ENCODE data around the gene DOC2B. TPM values are rescaled to one million over a fixed set of nuclear protein-coding genes. Genes with fewer than 3 reads are reported as not detected.

The DOC2B gene
- total RNA-seq, 2 donors from 2014 or later, result 1.4 to 2.6 TPM

DNA sequence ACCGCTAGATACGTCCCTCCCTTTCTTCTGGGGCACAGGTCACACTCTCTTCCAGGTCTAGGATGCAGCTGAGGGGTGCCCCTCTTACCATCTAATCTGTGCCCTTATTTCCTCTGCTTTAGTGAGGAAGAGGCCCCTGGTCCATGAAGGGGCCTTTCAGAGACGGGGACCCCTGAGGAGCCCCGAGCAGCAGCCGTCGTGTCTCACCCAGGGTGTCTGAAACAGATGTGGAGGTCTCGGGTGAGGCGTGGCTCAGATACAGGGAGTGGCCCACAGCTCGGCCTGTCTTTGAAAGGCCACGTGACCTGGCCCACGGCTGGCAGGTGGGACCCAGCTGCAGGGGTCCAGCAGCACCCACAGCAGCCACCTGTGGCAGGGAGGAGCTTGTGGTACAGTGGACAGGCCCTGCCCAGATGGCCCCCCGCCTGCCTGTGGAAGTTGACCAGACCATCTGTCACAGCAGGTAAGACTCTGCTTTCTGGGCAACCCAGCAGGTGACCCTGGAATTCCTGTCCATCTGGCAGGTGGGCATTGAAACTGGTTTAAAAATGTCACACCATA lies 28.5 kb downstream of the DOC2B start:
- no peak for TF ChIP-seq CTCF (conservative IDR thresholded peaks at IDR 0.05)
- no peaks in the 10 kb centered on the region for H3K9me3 Mint-ChIP-seq
- Histone ChIP-seq H3K4me3 (ENCODE audit: low read length) (no peak overlapping the region), H3K27ac (ENCODE audit: low read depth, low read length) (no peak overlapping the region), H3K9ac (ENCODE audit: extremely low read depth, low read length, poor library complexity, severe bottlenecking) (no peak overlapping the region), H3K27me3 (ENCODE audit: control insufficient read depth, insufficient read depth, low read length, poor library complexity, severe bottlenecking) (no peaks in the 10 kb centered on the region), H3K4me1 (ENCODE audit: control insufficient read depth, insufficient read depth, low read length) (no peaks in the 10 kb centered on the region), H3K9me3 (ENCODE audit: control insufficient read depth, low read length) (no peaks in the 10 kb centered on the region), H3K36me3 (ENCODE audit: control insufficient read depth, insufficient read depth, low read length) (no peaks in the 10 kb centered on the region)
- no peaks in the 10 kb centered on the region for H3K36me3 Mint-ChIP-seq (ENCODE audit: low read depth)
- no peak overlapping the region for H3K27ac Mint-ChIP-seq
- 93% methylated on average over 4 to 12 of the region's 12 CpGs for WGBS, 2 experiments (ENCODE audit: insufficient coverage in 1 of 2, insufficient read length in 1 of 2)
- H3K4me3 Mint-ChIP-seq, result no peak overlapping the region
- H3K4me1 Mint-ChIP-seq, result no peaks in the 10 kb centered on the region
- H3K27me3 Mint-ChIP-seq (ENCODE audit: insufficient read depth), result no peaks in the 10 kb centered on the region
- DNase-seq, result no peak

DNA sequence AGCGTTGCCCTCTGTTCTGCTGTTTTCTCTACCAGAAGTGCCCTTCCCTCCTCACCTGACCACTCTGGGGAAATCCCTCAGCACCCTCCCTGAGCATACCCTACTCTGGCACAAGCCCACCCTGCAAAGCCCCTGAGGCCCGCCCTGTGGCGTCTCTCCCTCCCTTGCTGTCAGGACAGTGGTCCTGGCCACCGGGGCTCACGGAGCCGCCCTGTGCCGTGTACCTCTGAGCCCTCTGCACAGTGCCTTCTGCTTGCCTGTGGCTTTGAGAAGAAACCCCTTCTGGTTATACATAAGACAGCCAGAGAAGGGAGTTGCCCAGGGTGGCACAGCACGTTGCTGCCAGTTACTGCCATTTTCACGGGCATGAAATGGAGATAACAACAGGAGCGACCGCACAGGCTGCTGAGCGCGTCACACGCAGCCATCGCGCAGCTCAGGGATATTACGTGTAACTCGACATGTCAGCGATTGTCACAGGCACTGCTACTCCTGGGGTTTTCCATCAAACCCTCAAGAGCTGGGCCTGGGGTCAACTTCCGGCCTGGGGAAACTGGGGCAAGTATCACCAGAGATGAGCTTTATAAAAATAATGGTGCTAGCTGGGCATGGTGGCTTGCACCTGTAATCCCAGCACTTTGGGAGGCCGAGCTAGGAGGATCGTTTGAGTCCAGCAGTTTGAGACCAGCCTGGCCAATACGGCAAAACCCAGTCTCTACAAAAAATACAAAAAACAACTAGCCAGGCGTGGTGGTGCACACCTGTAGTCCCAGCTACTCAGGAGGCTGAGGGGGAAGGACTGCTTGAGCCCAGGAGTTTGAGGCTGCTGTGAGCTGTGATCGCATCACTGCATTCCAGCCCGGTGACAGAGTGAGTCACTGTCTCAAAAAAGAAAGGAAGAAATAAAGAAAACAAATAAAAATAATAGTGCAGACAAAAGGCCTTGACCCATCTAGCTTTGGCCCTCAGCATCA lies 29.3 kb downstream of the DOC2B start:
- no peak for DNase-seq
- no peak for TF ChIP-seq CTCF (conservative IDR thresholded peaks at IDR 0.05)
- H3K27ac ChIP-seq (ENCODE audit: low read depth, low read length), result no peak overlapping the region
- 82 to 83% methylated on average over 24 to 26 of the region's 26 CpGs for WGBS, 2 experiments (ENCODE audit: insufficient coverage in 1 of 2, insufficient read length in 1 of 2)
- no peaks in the 10 kb centered on the region for H3K36me3 Mint-ChIP-seq (ENCODE audit: low read depth)
- H3K4me1 Mint-ChIP-seq, result no peaks in the 10 kb centered on the region
- no peaks in the 10 kb centered on the region for H3K4me1 ChIP-seq (ENCODE audit: control insufficient read depth, insufficient read depth, low read length)
- no peak overlapping the region for H3K9ac ChIP-seq (ENCODE audit: extremely low read depth, low read length, poor library complexity, severe bottlenecking)
- no peak overlapping the region for H3K4me3 Mint-ChIP-seq
- no peak overlapping the region for H3K4me3 ChIP-seq (ENCODE audit: low read length)
- H3K36me3 ChIP-seq (ENCODE audit: control insufficient read depth, insufficient read depth, low read length), result no peaks in the 10 kb centered on the region
- no peaks in the 10 kb centered on the region for H3K9me3 Mint-ChIP-seq
- no peaks in the 10 kb centered on the region for H3K27me3 ChIP-seq (ENCODE audit: control insufficient read depth, insufficient read depth, low read length, poor library complexity, severe bottlenecking)
- no peaks in the 10 kb centered on the region for H3K27me3 Mint-ChIP-seq (ENCODE audit: insufficient read depth)
- H3K27ac Mint-ChIP-seq, result no peak overlapping the region
- no peaks in the 10 kb centered on the region for H3K9me3 ChIP-seq (ENCODE audit: control insufficient read depth, low read length)

DNA sequence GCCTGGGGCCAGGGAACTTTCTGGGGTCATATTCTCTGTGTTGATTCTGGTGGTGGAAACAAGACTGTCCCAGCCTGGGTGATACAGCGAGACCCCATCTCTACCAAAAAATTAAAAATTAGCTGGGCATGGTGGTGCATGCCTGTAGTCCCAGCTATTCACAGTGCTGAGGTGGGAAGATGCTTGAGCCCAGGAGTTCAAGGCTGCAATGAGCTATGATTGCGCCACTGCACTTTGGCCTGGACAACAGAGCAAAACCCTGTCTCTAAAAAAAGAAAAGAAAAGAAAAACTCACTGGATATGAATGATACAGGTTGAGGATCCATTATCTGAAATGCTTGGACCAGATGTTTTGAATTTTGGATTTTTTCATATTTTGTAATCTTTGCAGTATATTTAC lies 30.4 kb downstream of the DOC2B start:
- Histone ChIP-seq H3K27me3 (ENCODE audit: control insufficient read depth, insufficient read depth, low read length, poor library complexity, severe bottlenecking) (no peaks in the 10 kb centered on the region), H3K9ac (ENCODE audit: extremely low read depth, low read length, poor library complexity, severe bottlenecking) (no peak overlapping the region), H3K36me3 (ENCODE audit: control insufficient read depth, insufficient read depth, low read length) (no peaks in the 10 kb centered on the region), H3K27ac (ENCODE audit: low read depth, low read length) (no peak overlapping the region), H3K9me3 (ENCODE audit: control insufficient read depth, low read length) (no peaks in the 10 kb centered on the region), H3K4me3 (ENCODE audit: low read length) (no peak overlapping the region), H3K4me1 (ENCODE audit: control insufficient read depth, insufficient read depth, low read length) (no peaks in the 10 kb centered on the region)
- no peak for DNase-seq
- TF ChIP-seq CTCF (conservative IDR thresholded peaks at IDR 0.05), result no peak
- H3K27ac Mint-ChIP-seq, result no peak overlapping the region
- no peaks in the 10 kb centered on the region for H3K4me1 Mint-ChIP-seq
- no peaks in the 10 kb centered on the region for H3K9me3 Mint-ChIP-seq
- no peak overlapping the region for H3K4me3 Mint-ChIP-seq
- 67 to 83% methylated on average over 1 to 2 of the region's 2 CpGs for WGBS, 2 experiments (ENCODE audit: insufficient coverage in 1 of 2, insufficient read length in 1 of 2)
- no peaks in the 10 kb centered on the region for H3K36me3 Mint-ChIP-seq (ENCODE audit: low read depth)
- H3K27me3 Mint-ChIP-seq (ENCODE audit: insufficient read depth), result no peaks in the 10 kb centered on the region

Data from endodermal cell (in vitro differentiated cells).